ENCODE measurements around the gene MAP7. TPM values are rescaled to one million over a fixed set of nuclear protein-coding genes. Genes with fewer than 3 reads are reported as not detected.

MAP7 gene
- total and polyA plus RNA-seq, 2 donors (not counting 3 experiments of a cell fraction or from before 2014, with no cell fraction given): 0.07 to 0.42 TPM

GRCh38 chr6:136563386-136564152, 13.3 kb upstream of the MAP7 start:
- no peak overlapping the region for H3K27ac ChIP-seq (ENCODE audit: insufficient read depth, low read depth, low read length)
- H3K4me1 ChIP-seq (ENCODE audit: control insufficient read depth, extremely low read depth, insufficient read depth, low read length): peaks cover 5% of the 10 kb centered on the region
- CTCF ChIA-PET: interaction anchor here (1.0 to 1.8 kb wide), 3 partner anchors 10 to 229 kb away, joined by 3 to 5 read pairs (median 3); partner anchors contain the start of genes MAP3K5 and MAP7
- H3K27me3 ChIP-seq (ENCODE audit: control insufficient read depth in 2 of 2, insufficient read depth in 2 of 2, low read length in 2 of 2): no peaks in the 10 kb centered on the region
- intact Hi-C loops (cut with micrococcal nuclease) (no loop called here), dilution Hi-C loops (cut with MboI; ENCODE audit: extremely low pct_ligation_motif_present, low sequenced_read_pairs) (no loop called here)
- no peaks in the 10 kb centered on the region for H3K79me2 ChIP-seq (ENCODE audit: control insufficient read depth, insufficient read depth, low read length)
- H3K9ac ChIP-seq (replicated peaks; ENCODE audit: extremely low read depth, insufficient read depth, low read length): no peak overlapping the region
- H3K4me2 ChIP-seq (ENCODE audit: insufficient read depth, low read length): no peak overlapping the region
- H4K20me1 ChIP-seq (replicated peaks; ENCODE audit: control insufficient read depth, extremely low read depth, insufficient read depth, low read length): no peaks in the 10 kb centered on the region
- no peaks in the 10 kb centered on the region for H3K9me3 ChIP-seq (replicated peaks; ENCODE audit: control insufficient read depth, insufficient read depth, low read length)
- no TSS peak for BruUV-seq (replicated peaks)
- no peak for FAIRE-seq
- DNase-seq (ENCODE audit: low read depth, low spot score): no peak
- POLR2A ChIA-PET: no interaction called here
- H3K36me3 ChIP-seq (ENCODE audit: control insufficient read depth in 2 of 2, extremely low read depth in 1 of 2, insufficient read depth in 2 of 2, low read length in 2 of 2): no peaks in the 10 kb centered on the region
- H3K9me1 ChIP-seq (replicated peaks; ENCODE audit: control insufficient read depth, extremely low read depth, insufficient read depth, low read length): no peaks in the 10 kb centered on the region
- no peak overlapping the region for H2AFZ ChIP-seq (ENCODE audit: low read depth, low read length)
- TF ChIP-seq JUN (IDR thresholded peaks at IDR 0.05; ENCODE audit: borderline replicate concordance, insufficient read depth, insufficient read length, low read depth): no peak
- no peak for TF ChIP-seq FOS (IDR thresholded peaks at IDR 0.05; ENCODE audit: borderline replicate concordance, insufficient read depth, low read length)
- TF ChIP-seq CTCF (IDR thresholded peaks at IDR 0.05; ENCODE audit: extremely low read depth in 1 of 2, insufficient read depth in 1 of 2, low read depth in 1 of 2, low read length in 2 of 2): no peak
- TF ChIP-seq MAX (IDR thresholded peaks at IDR 0.05; ENCODE audit: insufficient read depth, insufficient read length): no peak
- no peak for TF ChIP-seq MYC (IDR thresholded peaks at IDR 0.05; ENCODE audit: low read depth, low read length)
- TF ChIP-seq GATA2 (IDR thresholded peaks at IDR 0.05; ENCODE audit: insufficient read depth, insufficient read length, low read depth, low read length): no peak
- no peak for TF ChIP-seq EZH2 (IDR thresholded peaks at IDR 0.05; ENCODE audit: borderline replicate concordance, low read depth, low read length, severe bottlenecking)
- no peak for TF ChIP-seq POLR2AphosphoS5 (IDR thresholded peaks at IDR 0.05; ENCODE audit: insufficient read depth, low read depth, low read length)
- TF ChIP-seq POLR2A (IDR thresholded peaks at IDR 0.05; ENCODE audit: low read depth, low read length): no peak
- H3K4me3 ChIP-seq (replicated peaks in 1 of 3; ENCODE audit: insufficient read depth in 1 of 3, low read depth in 1 of 3, low read length in 3 of 3): no peak overlapping the region
